WTC11 (cell line): ENCODE data around the gene RPTOR.

ENCODE experiments used
- ESRRA ChIP-seq: sonication (generic); formaldehyde crosslinking; IDR thresholded peaks from 2 replicates; pipeline ENCODE4 v1.8.1; 2022; ENCODE audit warnings: mild to moderate bottlenecking, missing genetic modification reagents, borderline replicate concordance
- MYBL2 ChIP-seq: sonication (generic); formaldehyde crosslinking; IDR thresholded peaks from 2 replicates; pipeline ENCODE4 v1.8.1; 2023; ENCODE audit warnings: mild to moderate bottlenecking, moderate library complexity, missing genetic modification reagents
- NR2C2 ChIP-seq: sonication (generic); formaldehyde crosslinking; IDR thresholded peaks from 2 replicates; pipeline ENCODE4 v1.8.0; 2022; ENCODE audit warnings: mild to moderate bottlenecking, missing genetic modification reagents
- SMAD3 ChIP-seq: sonication (generic); formaldehyde crosslinking; IDR thresholded peaks from 2 replicates; pipeline ENCODE4 v1.8.0; 2022; ENCODE audit warnings: missing genetic modification reagents, mild to moderate bottlenecking, borderline replicate concordance
- TEAD4 ChIP-seq: sonication (generic); formaldehyde crosslinking; IDR thresholded peaks from 2 replicates; pipeline ENCODE4 v1.8.0; 2022; ENCODE audit warnings: mild to moderate bottlenecking, missing genetic modification reagents
- ZNF263 ChIP-seq: sonication (generic); formaldehyde crosslinking; IDR thresholded peaks from 2 replicates; pipeline ENCODE4 v1.8.1; 2022; ENCODE audit warnings: low read depth, mild to moderate bottlenecking, moderate library complexity, missing genetic modification reagents
- ZNF396 ChIP-seq: fragments of 250-450 bp; sonication (Bioruptor Pico); IDR thresholded peaks from 2 replicates; pipeline ENCODE4 v1.8.0; 2021; ENCODE audit warnings: mild to moderate bottlenecking, moderate library complexity, borderline replicate concordance
- TF ChIP-seq, protein P1 (sequence below): fragments of 200-600 bp; IDR thresholded peaks from 2 replicates; pipeline ENCODE4 v1.8.0; 2022; ENCODE audit warnings: antibody characterized with exemption
- TF ChIP-seq, protein P2 (sequence below): sonication (generic); formaldehyde crosslinking; IDR thresholded peaks from 2 replicates; pipeline ENCODE4 v1.8.1; 2023; ENCODE audit warnings: mild to moderate bottlenecking, missing genetic modification reagents, moderate library complexity
- TF ChIP-seq, protein P3 (sequence below): sonication (generic); formaldehyde crosslinking; IDR thresholded peaks from 2 replicates; pipeline ENCODE4 v1.8.1; 2022; ENCODE audit warnings: low read depth, missing genetic modification reagents, borderline replicate concordance
- TF ChIP-seq, protein P4 (sequence below): sonication (generic); formaldehyde crosslinking; IDR thresholded peaks from 2 replicates; pipeline ENCODE4 v1.8.1; 2022; ENCODE audit warnings: mild to moderate bottlenecking, missing genetic modification reagents, moderate library complexity, borderline replicate concordance
- TF ChIP-seq, protein P5 (sequence below): sonication (generic); formaldehyde crosslinking; IDR thresholded peaks from 2 replicates; pipeline ENCODE4 v1.8.1; 2022; ENCODE audit warnings: low read depth, mild to moderate bottlenecking, moderate library complexity, missing genetic modification reagents, borderline replicate concordance
- TF ChIP-seq, protein P6 (sequence below): sonication (generic); formaldehyde crosslinking; conservative IDR thresholded peaks from 2 replicates; pipeline ENCODE4 v1.8.1; 2022; ENCODE audit warnings: mild to moderate bottlenecking, missing genetic modification reagents
- TF ChIP-seq, protein P7 (sequence below): fragments of 250-450 bp; sonication (Bioruptor Pico); IDR thresholded peaks from 2 replicates; pipeline ENCODE4 v2.1.2; 2022; ENCODE audit warnings: mild to moderate bottlenecking, moderate library complexity

DNA sequence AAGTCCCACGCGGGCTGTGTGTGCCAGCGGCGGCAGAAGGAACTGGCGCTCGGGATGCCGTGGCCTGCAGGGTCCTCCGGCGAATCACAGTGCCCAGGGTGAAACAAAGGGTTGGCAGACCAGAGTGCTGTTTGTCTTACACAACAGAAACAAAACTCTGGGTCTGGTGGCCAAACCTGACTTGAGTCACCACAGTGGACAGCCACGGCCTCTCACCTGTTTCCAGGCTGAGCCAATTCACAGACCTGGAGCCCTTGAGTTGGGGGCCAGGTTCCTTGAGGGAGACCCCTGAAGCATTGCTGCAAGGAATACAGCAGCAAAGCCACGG lies 444.9 kb downstream of the RPTOR start:
- TF ChIP-seq, protein P1, sequence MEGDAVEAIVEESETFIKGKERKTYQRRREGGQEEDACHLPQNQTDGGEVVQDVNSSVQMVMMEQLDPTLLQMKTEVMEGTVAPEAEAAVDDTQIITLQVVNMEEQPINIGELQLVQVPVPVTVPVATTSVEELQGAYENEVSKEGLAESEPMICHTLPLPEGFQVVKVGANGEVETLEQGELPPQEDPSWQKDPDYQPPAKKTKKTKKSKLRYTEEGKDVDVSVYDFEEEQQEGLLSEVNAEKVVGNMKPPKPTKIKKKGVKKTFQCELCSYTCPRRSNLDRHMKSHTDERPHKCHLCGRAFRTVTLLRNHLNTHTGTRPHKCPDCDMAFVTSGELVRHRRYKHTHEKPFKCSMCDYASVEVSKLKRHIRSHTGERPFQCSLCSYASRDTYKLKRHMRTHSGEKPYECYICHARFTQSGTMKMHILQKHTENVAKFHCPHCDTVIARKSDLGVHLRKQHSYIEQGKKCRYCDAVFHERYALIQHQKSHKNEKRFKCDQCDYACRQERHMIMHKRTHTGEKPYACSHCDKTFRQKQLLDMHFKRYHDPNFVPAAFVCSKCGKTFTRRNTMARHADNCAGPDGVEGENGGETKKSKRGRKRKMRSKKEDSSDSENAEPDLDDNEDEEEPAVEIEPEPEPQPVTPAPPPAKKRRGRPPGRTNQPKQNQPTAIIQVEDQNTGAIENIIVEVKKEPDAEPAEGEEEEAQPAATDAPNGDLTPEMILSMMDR: no peak
- TF ChIP-seq, protein P2, sequence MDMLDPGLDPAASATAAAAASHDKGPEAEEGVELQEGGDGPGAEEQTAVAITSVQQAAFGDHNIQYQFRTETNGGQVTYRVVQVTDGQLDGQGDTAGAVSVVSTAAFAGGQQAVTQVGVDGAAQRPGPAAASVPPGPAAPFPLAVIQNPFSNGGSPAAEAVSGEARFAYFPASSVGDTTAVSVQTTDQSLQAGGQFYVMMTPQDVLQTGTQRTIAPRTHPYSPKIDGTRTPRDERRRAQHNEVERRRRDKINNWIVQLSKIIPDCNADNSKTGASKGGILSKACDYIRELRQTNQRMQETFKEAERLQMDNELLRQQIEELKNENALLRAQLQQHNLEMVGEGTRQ (CRISPR knock-in tag): no peak
- TF ChIP-seq ESRRA (CRISPR knock-in tag) (no peak), ZNF396 (CRISPR knock-in tag) (no peak), TEAD4 (no peak), MYBL2 (CRISPR knock-in tag) (no peak), NR2C2 (CRISPR knock-in tag) (no peak), ZNF263 (CRISPR knock-in tag) (no peak), SMAD3 (no peak)
- TF ChIP-seq, protein P3, sequence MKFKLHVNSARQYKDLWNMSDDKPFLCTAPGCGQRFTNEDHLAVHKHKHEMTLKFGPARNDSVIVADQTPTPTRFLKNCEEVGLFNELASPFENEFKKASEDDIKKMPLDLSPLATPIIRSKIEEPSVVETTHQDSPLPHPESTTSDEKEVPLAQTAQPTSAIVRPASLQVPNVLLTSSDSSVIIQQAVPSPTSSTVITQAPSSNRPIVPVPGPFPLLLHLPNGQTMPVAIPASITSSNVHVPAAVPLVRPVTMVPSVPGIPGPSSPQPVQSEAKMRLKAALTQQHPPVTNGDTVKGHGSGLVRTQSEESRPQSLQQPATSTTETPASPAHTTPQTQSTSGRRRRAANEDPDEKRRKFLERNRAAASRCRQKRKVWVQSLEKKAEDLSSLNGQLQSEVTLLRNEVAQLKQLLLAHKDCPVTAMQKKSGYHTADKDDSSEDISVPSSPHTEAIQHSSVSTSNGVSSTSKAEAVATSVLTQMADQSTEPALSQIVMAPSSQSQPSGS (CRISPR knock-in tag): no peak
- TF ChIP-seq, protein P4, sequence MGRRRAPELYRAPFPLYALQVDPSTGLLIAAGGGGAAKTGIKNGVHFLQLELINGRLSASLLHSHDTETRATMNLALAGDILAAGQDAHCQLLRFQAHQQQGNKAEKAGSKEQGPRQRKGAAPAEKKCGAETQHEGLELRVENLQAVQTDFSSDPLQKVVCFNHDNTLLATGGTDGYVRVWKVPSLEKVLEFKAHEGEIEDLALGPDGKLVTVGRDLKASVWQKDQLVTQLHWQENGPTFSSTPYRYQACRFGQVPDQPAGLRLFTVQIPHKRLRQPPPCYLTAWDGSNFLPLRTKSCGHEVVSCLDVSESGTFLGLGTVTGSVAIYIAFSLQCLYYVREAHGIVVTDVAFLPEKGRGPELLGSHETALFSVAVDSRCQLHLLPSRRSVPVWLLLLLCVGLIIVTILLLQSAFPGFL (CRISPR knock-in tag): no peak
- TF ChIP-seq, protein P5, sequence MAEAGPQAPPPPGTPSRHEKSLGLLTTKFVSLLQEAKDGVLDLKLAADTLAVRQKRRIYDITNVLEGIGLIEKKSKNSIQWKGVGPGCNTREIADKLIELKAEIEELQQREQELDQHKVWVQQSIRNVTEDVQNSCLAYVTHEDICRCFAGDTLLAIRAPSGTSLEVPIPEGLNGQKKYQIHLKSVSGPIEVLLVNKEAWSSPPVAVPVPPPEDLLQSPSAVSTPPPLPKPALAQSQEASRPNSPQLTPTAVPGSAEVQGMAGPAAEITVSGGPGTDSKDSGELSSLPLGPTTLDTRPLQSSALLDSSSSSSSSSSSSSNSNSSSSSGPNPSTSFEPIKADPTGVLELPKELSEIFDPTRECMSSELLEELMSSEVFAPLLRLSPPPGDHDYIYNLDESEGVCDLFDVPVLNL: no peak
- TF ChIP-seq, protein P6, sequence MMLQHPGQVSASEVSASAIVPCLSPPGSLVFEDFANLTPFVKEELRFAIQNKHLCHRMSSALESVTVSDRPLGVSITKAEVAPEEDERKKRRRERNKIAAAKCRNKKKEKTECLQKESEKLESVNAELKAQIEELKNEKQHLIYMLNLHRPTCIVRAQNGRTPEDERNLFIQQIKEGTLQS (CRISPR knock-in tag): no peak
- TF ChIP-seq, protein P7, sequence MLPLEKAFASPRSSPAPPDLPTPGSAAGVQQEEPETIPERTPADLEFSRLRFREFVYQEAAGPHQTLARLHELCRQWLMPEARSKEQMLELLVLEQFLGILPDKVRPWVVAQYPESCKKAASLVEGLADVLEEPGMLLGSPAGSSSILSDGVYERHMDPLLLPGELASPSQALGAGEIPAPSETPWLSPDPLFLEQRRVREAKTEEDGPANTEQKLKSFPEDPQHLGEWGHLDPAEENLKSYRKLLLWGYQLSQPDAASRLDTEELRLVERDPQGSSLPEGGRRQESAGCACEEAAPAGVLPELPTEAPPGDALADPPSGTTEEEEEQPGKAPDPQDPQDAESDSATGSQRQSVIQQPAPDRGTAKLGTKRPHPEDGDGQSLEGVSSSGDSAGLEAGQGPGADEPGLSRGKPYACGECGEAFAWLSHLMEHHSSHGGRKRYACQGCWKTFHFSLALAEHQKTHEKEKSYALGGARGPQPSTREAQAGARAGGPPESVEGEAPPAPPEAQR (CRISPR knock-in tag): no peak
